ENCODE data around the gene FAM219A. TPM values are rescaled to one million over a fixed set of nuclear protein-coding genes. Genes with fewer than 3 reads are reported as not detected.

The FAM219A gene
- total RNA-seq, 1 donor from 2014 or later = 16.9 TPM

GRCh38 chr9:34457266-34458012 is 931 bp downstream of the FAM219A start:
- Mint-ChIP-seq H3K27me3 (peaks cover 11% of the 10 kb centered on the region), H3K4me3 (peak overlapping the region; percentile 90), H3K27ac (peak overlapping the region; percentile 68), H3K9me3 (no peaks in the 10 kb centered on the region), H3K36me3 (ENCODE audit: low read depth) (no peaks in the 10 kb centered on the region), H3K4me1 (peaks cover 34% of the 10 kb centered on the region)
- no peak for ATAC-seq (ENCODE audit: low read depth)
- POLR2A ChIA-PET = interaction anchor here (0.5 to 1.6 kb wide), 2 partner anchors 155 to 532 kb away, joined by 4 to 5 read pairs; partner anchors contain the start of genes DNAJB5 and RPP25L
- CTCF ChIA-PET = no interaction called here
- no peak for TF ChIP-seq CTCF (IDR thresholded peaks at IDR 0.05)
- intact Hi-C loops (cut with micrococcal nuclease) = loop anchor here (1.0 to 5.0 kb wide), 12 partner anchors 21 to 654 kb away; partner anchors contain the start of genes DNAJB5, KIF24, NUDT2 and RPP25L
- peak; percentile 31 for DNase-seq

DNA sequence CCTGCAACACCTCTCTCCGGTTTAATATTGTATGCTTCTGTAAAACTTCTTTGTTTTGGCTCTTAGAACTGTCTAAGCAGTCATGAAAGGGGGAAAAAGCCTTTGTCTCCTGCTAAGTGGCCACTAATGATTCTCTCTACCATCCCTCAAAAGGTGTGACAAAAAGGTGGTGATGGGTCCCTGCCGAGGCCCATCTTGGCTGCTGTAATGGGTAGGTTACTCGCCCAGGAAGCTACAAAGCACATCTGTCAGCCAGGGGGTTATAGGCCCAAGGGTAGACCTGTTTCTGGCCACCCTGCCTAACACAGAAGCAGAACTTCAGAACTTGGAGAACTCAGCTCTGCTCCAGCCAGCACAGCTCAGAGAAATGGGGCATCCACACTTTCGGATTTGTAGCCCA is 1.6 kb downstream of the FAM219A start:
- Mint-ChIP-seq H3K27ac (no peak overlapping the region), H3K4me3 (peak overlapping the region; percentile 90), H3K4me1 (peaks cover 34% of the 10 kb centered on the region), H3K36me3 (ENCODE audit: low read depth) (no peaks in the 10 kb centered on the region), H3K9me3 (no peaks in the 10 kb centered on the region), H3K27me3 (peaks cover 4% of the 10 kb centered on the region)
- CTCF ChIA-PET = interaction anchor here (1.6 kb wide), 1 partner anchor 78 kb away, joined by 4 read pairs; no protein-coding TSS in a partner anchor
- DNase-seq = no peak
- intact Hi-C loops (cut with micrococcal nuclease) = loop anchor here (5.0 kb wide), 2 partner anchors 279 to 531 kb away; partner anchors contain the start of genes DNAJB5 and UBAP1
- POLR2A ChIA-PET = interaction anchor here (0.5 kb wide), 1 partner anchor 533 kb away, joined by 4 read pairs; the partner anchor contains the start of gene DNAJB5
- ATAC-seq (ENCODE audit: low read depth) = no peak
- no peak for TF ChIP-seq CTCF (IDR thresholded peaks at IDR 0.05)

- intact Hi-C loops (cut with micrococcal nuclease) = loop anchor here (5.0 kb wide), 2 partner anchors 279 to 531 kb away; partner anchors contain the start of genes DNAJB5 and UBAP1
- peaks cover 34% of the 10 kb centered on the region for H3K4me1 Mint-ChIP-seq
- ATAC-seq (ENCODE audit: low read depth) (no peak), DNase-seq (no peak)
- CTCF ChIA-PET = interaction anchor here (1.2 to 2.2 kb wide), 3 partner anchors 17 to 78 kb away, joined by 3 to 6 read pairs (median 4); no protein-coding TSS in a partner anchor
- no peaks in the 10 kb centered on the region for H3K36me3 Mint-ChIP-seq (ENCODE audit: low read depth)
- no peaks in the 10 kb centered on the region for H3K9me3 Mint-ChIP-seq
- peak overlapping the region; percentile 42 for H3K4me3 Mint-ChIP-seq
- POLR2A ChIA-PET = no interaction called here
- no peak for TF ChIP-seq CTCF (IDR thresholded peaks at IDR 0.05)
- H3K27me3 Mint-ChIP-seq = no peaks in the 10 kb centered on the region
- no peak overlapping the region for H3K27ac Mint-ChIP-seq
These were observed 2.2 kb downstream of the FAM219A start for GRCh38 chr9:34456151-34456550.

- H3K4me3 Mint-ChIP-seq = no peak overlapping the region
- intact Hi-C loops (cut with micrococcal nuclease) = loop anchor here (5.0 kb wide), 2 partner anchors 277 to 533 kb away; partner anchors contain the start of genes DNAJB5 and UBAP1
- H3K9me3 Mint-ChIP-seq = no peaks in the 10 kb centered on the region
- ChIA-PET POLR2A (interaction anchor here (0.6 to 0.7 kb wide), 2 partner anchors 26 to 158 kb away, joined by 3 to 4 read pairs; no protein-coding TSS in a partner anchor), CTCF (interaction anchor here (2.2 kb wide), 1 partner anchor 16 kb away, joined by 6 read pairs; no protein-coding TSS in a partner anchor)
- DNase-seq (no peak), ATAC-seq (ENCODE audit: low read depth) (no peak)
- H3K27ac Mint-ChIP-seq = no peak overlapping the region
- no peak for TF ChIP-seq CTCF (IDR thresholded peaks at IDR 0.05)
- H3K36me3 Mint-ChIP-seq (ENCODE audit: low read depth) = no peaks in the 10 kb centered on the region
- H3K4me1 Mint-ChIP-seq = peaks cover 31% of the 10 kb centered on the region
- no peaks in the 10 kb centered on the region for H3K27me3 Mint-ChIP-seq
These were observed 3.8 kb downstream of the FAM219A start for GRCh38 chr9:34454571-34455065.

DNA sequence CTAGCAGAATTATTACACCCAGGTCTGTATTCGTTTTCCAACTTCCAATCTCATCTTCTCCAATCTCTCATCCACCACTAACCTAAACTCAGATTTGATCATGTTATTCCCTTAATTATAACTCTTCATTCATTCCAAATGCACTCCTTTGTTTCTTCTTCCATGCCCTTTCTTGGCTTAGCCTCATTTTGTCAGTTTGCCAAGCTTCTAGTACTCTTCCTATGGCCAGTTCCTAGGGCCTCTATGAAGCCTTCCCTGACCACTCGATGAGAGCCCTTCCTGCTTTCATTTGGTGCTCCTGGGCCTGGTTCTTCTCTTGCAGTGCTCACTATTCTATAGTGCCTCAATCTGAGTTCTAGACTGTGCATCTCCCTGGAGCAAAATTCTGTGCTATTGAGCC is 5.8 kb downstream of the FAM219A start:
- Mint-ChIP-seq H3K4me1 (peaks cover 21% of the 10 kb centered on the region), H3K9me3 (no peaks in the 10 kb centered on the region), H3K27ac (no peak overlapping the region), H3K27me3 (no peaks in the 10 kb centered on the region), H3K4me3 (no peak overlapping the region), H3K36me3 (ENCODE audit: low read depth) (no peaks in the 10 kb centered on the region)
- no peak for DNase-seq
- ChIA-PET POLR2A (no interaction called here), CTCF (no interaction called here)
- no peak for TF ChIP-seq CTCF (IDR thresholded peaks at IDR 0.05)
- ATAC-seq (ENCODE audit: low read depth) = no peak
- intact Hi-C loops (cut with micrococcal nuclease) = no loop called here
